Measurements from ENCODE around the gene CHTF18.
"Not testable (repeated sequence)": the region's sequence is repeated elsewhere in the genome, so short reads cannot be mapped to it uniquely, and the experiment has no call there.

CHTF18 gene

GRCh38 chr16:760545-761343 is 27.7 kb upstream of the CHTF18 start, which contains the start of gene MSLN:
Gene MSLN (plus strand): TSS chr16:760734. CDS start chr16:762681, 1,947 bp downstream.
- no peak for DNase-seq

GRCh38 chr16:761625-762513 is 26.6 kb upstream of the CHTF18 start:
- DNase-seq, result no peak

GRCh38 chr16:762595-763268 is 25.7 kb upstream of the CHTF18 start:
- DNase-seq, result no peak

- no peak for DNase-seq
Measured at GRCh38 chr16:763369-764183, 24.8 kb upstream of the CHTF18 start.

GRCh38 chr16:764184-764750 is 24.2 kb upstream of the CHTF18 start:
- no peak for DNase-seq

GRCh38 chr16:764848-765487 is 23.5 kb upstream of the CHTF18 start:
- no peak for DNase-seq

- no peak for DNase-seq
Measured at GRCh38 chr16:765488-765865, 22.9 kb upstream of the CHTF18 start.

GRCh38 chr16:766008-766819 is 22.2 kb upstream of the CHTF18 start:
- DNase-seq, result no peak

- no peak for DNase-seq
Measured at GRCh38 chr16:766820-767640, 21.4 kb upstream of the CHTF18 start.

- DNase-seq, result no peak
Measured at GRCh38 chr16:767743-768235, 20.6 kb upstream of the CHTF18 start.

- DNase-seq, result no peak
Measured at GRCh38 chr16:768428-768827, 20.0 kb upstream of the CHTF18 start.

- DNase-seq, result no peak
Measured at GRCh38 chr16:769184-769784, 19.1 kb upstream of the CHTF18 start.

GRCh38 chr16:769934-770333 is 18.5 kb upstream of the CHTF18 start:
- no peak for DNase-seq

GRCh38 chr16:770411-770810 is 18.0 kb upstream of the CHTF18 start:
- no peak for DNase-seq

- DNase-seq, result no peak
Measured at GRCh38 chr16:772959-773358, 15.5 kb upstream of the CHTF18 start.

GRCh38 chr16:774086-775001 is 14.1 kb upstream of the CHTF18 start:
- no peak for DNase-seq

GRCh38 chr16:775236-775796 is 13.1 kb upstream of the CHTF18 start:
- no peak for DNase-seq

GRCh38 chr16:776298-776697 is 12.1 kb upstream of the CHTF18 start:
- not testable (repeated sequence) for DNase-seq

Data from activated CD4-positive, alpha-beta T cell treated with anti-CD3 and anti-CD28 coated beads for 48 hours (primary cell).